NT2/D1 (cell line): ENCODE data around the gene IL20RB.

Source experiments
- DNase-seq: peaks from one replicate; pipeline ENCODE4 v3.0.0-alpha.2; 2011; ENCODE audit warnings: low read depth, low spot score
- H3K27me3 ChIP-seq: 2 replicates; pipeline ENCODE4 v1.6.0; 2011; ENCODE audit warnings: mild to moderate bottlenecking; ENCODE audit not compliant: insufficient read length, insufficient read depth
- H3K36me3 ChIP-seq: 2 replicates; pipeline ENCODE4 v1.6.1; 2011; ENCODE audit warnings: mild to moderate bottlenecking, low read length, mixed read lengths; ENCODE audit not compliant: insufficient read depth, insufficient read length
- H3K4me1 ChIP-seq: 2 replicates; pipeline ENCODE4 v1.5.1; 2011; ENCODE audit not compliant: insufficient read depth, insufficient read length
- H3K4me3 ChIP-seq: 2 replicates; pipeline ENCODE4 v1.5.1; 2011; ENCODE audit warnings: low read depth; ENCODE audit not compliant: insufficient read length
- H3K9ac ChIP-seq: 2 replicates; pipeline ENCODE4 v1.6.0; 2011; ENCODE audit warnings: low read depth; ENCODE audit not compliant: insufficient read length
- H3K9me3 ChIP-seq: 2 replicates; pipeline ENCODE4 v1.5.1; 2011; ENCODE audit warnings: mild to moderate bottlenecking, low read length; ENCODE audit not compliant: insufficient read depth
- SUZ12 ChIP-seq: IDR thresholded peaks from 2 replicates; pipeline ENCODE4 v1.6.1; 2011; ENCODE audit not compliant: insufficient read length, insufficient read depth; ENCODE audit errors: extremely low read depth
- YY1 ChIP-seq: IDR thresholded peaks from 2 replicates; pipeline ENCODE4 v1.6.1; 2011; ENCODE audit not compliant: insufficient read length, insufficient read depth
- ZNF274 ChIP-seq: IDR thresholded peaks from 2 replicates; pipeline ENCODE4 v1.6.1; 2011; ENCODE audit warnings: mild to moderate bottlenecking, low read depth, low read length

IL20RB gene

GRCh38 chr3:136957751-136958288 is at the start of gene IL20RB:
TSS of gene IL20RB (plus strand) at chr3:136957983. CDS start at chr3:136958114, 131 bp downstream.
- no peak for DNase-seq
- H3K27me3 ChIP-seq = no peaks in the 10 kb centered on the region
- H3K4me3 ChIP-seq = no peak within 1 kb of the TSS
- H3K9me3 ChIP-seq = no peaks in the 10 kb centered on the region
- H3K9ac ChIP-seq = no peak within 1 kb of the TSS
- TF ChIP-seq ZNF274 (no peak), YY1 (no peak), SUZ12 (no peak)
- H3K36me3 ChIP-seq = no peaks in the 10 kb centered on the region
- H3K4me1 ChIP-seq = peaks cover 2% of the 10 kb centered on the region

- no peak for TF ChIP-seq YY1
- no peak for TF ChIP-seq ZNF274
- TF ChIP-seq SUZ12 = no peak
- H3K36me3 ChIP-seq = no peaks in the 10 kb centered on the region
- DNase-seq = no peak
- H3K9me3 ChIP-seq = peaks cover 6% of the 10 kb centered on the region
- peaks cover 5% of the 10 kb centered on the region for H3K4me1 ChIP-seq
- H3K9ac ChIP-seq = no peak overlapping the region
- H3K27me3 ChIP-seq = no peaks in the 10 kb centered on the region
- no peak overlapping the region for H3K4me3 ChIP-seq
Observed at GRCh38 chr3:136908297-136908696, 49.5 kb upstream of the IL20RB start.

- no peak for TF ChIP-seq ZNF274
- TF ChIP-seq SUZ12 = no peak
- no peak for TF ChIP-seq YY1
- Histone ChIP-seq H3K27me3 (no peaks in the 10 kb centered on the region), H3K9me3 (peaks cover 4% of the 10 kb centered on the region), H3K36me3 (no peaks in the 10 kb centered on the region), H3K4me3 (no peak overlapping the region), H3K9ac (no peak overlapping the region), H3K4me1 (peaks cover 6% of the 10 kb centered on the region)
- no peak for DNase-seq
Observed at GRCh38 chr3:136909187-136909586, 48.6 kb upstream of the IL20RB start.

GRCh38 chr3:136910697-136911096 is 47.1 kb upstream of the IL20RB start:
- no peak for DNase-seq
- H3K4me3 ChIP-seq = no peak overlapping the region
- TF ChIP-seq SUZ12 (no peak), ZNF274 (no peak), YY1 (no peak)
- no peaks in the 10 kb centered on the region for H3K9me3 ChIP-seq
- peaks cover 7% of the 10 kb centered on the region for H3K4me1 ChIP-seq
- no peaks in the 10 kb centered on the region for H3K27me3 ChIP-seq
- no peak overlapping the region for H3K9ac ChIP-seq
- H3K36me3 ChIP-seq = no peaks in the 10 kb centered on the region

GRCh38 chr3:136913168-136913567 is 44.6 kb upstream of the IL20RB start:
- Histone ChIP-seq H3K4me1 (peaks cover 2% of the 10 kb centered on the region), H3K27me3 (no peaks in the 10 kb centered on the region), H3K9ac (no peak overlapping the region), H3K4me3 (no peak overlapping the region), H3K9me3 (no peaks in the 10 kb centered on the region), H3K36me3 (no peaks in the 10 kb centered on the region)
- DNase-seq = no peak
- TF ChIP-seq ZNF274 (no peak), YY1 (no peak), SUZ12 (no peak)

- Histone ChIP-seq H3K4me3 (no peak overlapping the region), H3K4me1 (peaks cover 2% of the 10 kb centered on the region), H3K27me3 (no peaks in the 10 kb centered on the region), H3K9me3 (no peaks in the 10 kb centered on the region), H3K9ac (no peak overlapping the region), H3K36me3 (no peaks in the 10 kb centered on the region)
- DNase-seq = no peak
- TF ChIP-seq YY1 (no peak), ZNF274 (no peak), SUZ12 (no peak)
Observed at GRCh38 chr3:136914739-136915138, 43.0 kb upstream of the IL20RB start.

GRCh38 chr3:136916223-136916622 is 41.6 kb upstream of the IL20RB start:
- no peaks in the 10 kb centered on the region for H3K36me3 ChIP-seq

More at GRCh38 chr3:136916223-136916622, 41.6 kb upstream of the IL20RB start:
- TF ChIP-seq SUZ12 = no peak
- no peak for TF ChIP-seq YY1
- no peak for TF ChIP-seq ZNF274
- H3K27me3 ChIP-seq = no peaks in the 10 kb centered on the region
- no peak overlapping the region for H3K9ac ChIP-seq
- no peak for DNase-seq
- H3K4me1 ChIP-seq = peaks cover 2% of the 10 kb centered on the region
- no peaks in the 10 kb centered on the region for H3K9me3 ChIP-seq
- H3K4me3 ChIP-seq = no peak overlapping the region
